NCI-H146 treated with DMSO at 0.1 percent for 48 hours (cell line): ENCODE results near the gene GAL3ST1.
"Not testable (repeated sequence)": the region's sequence is repeated elsewhere in the genome, so short reads cannot be mapped to it uniquely, and the experiment has no call there.

ENCODE experiments used
- DNase-seq: peaks from one replicate; lab custom pipeline; 2025; ENCODE audit not compliant: unreplicated experiment; lab: John Stamatoyannopoulos, UW

GAL3ST1 gene

DNA sequence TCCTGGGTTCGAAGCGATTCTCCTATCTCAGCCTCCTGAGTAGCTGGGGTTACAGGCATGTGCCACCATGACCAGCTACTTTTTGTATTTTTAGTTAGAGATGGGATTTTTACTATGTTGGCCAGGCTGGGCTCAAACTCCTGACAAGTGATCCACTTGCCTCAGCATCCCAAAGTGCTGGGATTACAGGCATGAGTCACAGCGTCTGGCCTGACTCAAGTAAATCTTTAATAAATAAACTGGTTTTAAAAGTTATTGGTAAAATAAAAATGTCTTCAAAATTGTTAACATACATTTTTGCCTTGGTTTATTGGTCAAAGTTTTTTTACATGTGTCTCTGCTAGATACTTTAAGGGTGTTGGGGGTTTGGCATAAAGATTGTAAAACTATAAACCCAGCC, 24.5 kb upstream of the GAL3ST1 start:
- no peak for DNase-seq

DNA sequence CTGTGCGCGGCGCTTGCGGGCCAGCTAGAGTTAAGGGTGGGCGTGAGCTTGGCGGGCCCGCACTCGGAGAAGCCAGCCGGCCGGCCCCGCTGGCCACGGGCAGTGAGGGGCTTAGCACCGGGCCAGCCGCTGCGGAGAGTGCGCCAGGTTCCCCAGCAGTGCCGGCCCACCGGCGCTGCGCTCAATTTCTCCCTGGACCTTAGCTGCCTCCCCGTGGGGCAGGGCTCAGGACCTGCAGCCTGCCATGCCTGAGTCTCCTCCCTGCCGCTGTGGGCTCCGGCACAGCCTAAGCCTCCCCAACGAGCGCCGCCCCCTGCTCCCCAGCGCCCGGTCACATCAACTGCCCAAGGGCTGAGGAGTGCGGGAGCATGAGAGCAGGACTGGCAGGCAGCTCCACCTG, 22.4 kb upstream of the GAL3ST1 start:
- DNase-seq: no peak

GRCh38 chr22:30596199-30596598, 21.7 kb upstream of the GAL3ST1 start:
- no peak for DNase-seq

GRCh38 chr22:30592360-30592713, 17.9 kb upstream of the GAL3ST1 start:
- not testable (repeated sequence) for DNase-seq

DNA sequence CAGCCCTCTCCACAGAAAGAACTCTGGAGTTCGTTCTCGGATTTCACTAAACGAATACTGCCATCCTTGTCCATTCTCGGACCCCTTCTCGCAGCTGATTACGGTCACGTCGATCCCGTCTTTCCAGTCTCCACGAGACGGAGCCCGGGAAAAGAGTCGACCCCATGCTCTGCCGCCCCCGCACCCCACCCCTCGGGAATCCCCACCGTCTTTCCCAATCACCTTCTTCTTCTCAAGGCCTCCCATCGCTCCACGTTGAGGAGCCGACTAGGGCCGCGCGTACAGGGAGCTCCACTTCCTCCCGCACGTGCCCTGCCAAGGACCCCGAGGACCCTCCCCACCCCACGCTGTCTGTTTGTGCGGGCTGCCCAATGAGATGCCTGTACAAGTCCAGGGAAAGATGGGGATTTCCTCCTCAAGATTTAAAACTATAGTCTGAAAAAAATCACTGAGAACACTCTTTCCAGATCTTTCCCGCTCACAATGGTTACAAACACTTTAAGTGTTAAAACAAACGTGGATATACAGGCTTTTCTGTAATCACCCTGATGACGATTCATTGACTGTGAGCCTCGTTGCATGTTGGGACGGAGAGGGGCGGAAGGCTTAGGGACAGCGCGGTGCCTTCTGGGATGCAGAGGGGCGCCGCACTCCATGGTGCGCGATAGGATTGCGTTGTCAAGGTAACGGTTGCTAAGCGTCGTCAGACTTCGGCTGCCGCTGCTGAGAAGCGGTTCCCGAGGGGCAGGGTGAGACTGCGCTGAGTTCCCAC, 17.3 kb upstream of the GAL3ST1 start, which contains the start of gene PES1:
Gene PES1 (minus strand): TSS at position 323 of the 772 bp plus-strand sequence. CDS start 77 bp downstream, at position 246.
- peak; percentile 91 for DNase-seq

- no peak for DNase-seq
Measured at GRCh38 chr22:30591191-30591587, 16.7 kb upstream of the GAL3ST1 start.

GRCh38 chr22:30586414-30586813, 11.9 kb upstream of the GAL3ST1 start:
- no peak for DNase-seq

GRCh38 chr22:30584441-30584840, 10.0 kb upstream of the GAL3ST1 start:
- DNase-seq: no peak

GRCh38 chr22:30582788-30583545, 8.5 kb upstream of the GAL3ST1 start:
- DNase-seq: no peak

- no peak for DNase-seq
Measured at GRCh38 chr22:30582051-30582450, 7.6 kb upstream of the GAL3ST1 start.

DNA sequence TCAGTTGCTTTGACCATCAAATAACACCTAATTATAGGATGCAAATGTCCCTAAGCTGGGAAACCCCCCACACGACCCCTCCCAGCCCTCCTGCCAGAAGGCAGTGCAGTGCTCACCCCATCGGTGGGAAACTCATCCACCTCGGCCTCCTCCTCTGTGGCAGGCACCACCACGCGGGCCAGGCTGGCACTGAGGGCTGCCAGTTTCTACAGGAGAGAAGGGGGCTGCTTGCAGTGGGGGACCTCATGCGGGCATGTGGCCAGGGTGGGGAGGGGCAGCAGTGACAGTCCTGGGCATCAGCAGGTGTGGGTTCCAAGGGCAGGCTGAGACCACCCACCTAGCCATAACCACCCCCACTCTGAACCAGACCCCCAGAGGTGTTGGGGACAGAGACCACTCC, 6.4 kb upstream of the GAL3ST1 start:
- DNase-seq: no peak

- no peak for DNase-seq
Measured at GRCh38 chr22:30578481-30578880, 4.0 kb upstream of the GAL3ST1 start.

GRCh38 chr22:30575859-30576258, 1.4 kb upstream of the GAL3ST1 start:
- DNase-seq: no peak

- no peak for DNase-seq
Measured at GRCh38 chr22:30574997-30575671, 669 bp upstream of the GAL3ST1 start.

GRCh38 chr22:30573594-30574094, 821 bp downstream of the GAL3ST1 start:
- DNase-seq: no peak

- no peak for DNase-seq
Measured at GRCh38 chr22:30572840-30573593, 1.4 kb downstream of the GAL3ST1 start.

DNA sequence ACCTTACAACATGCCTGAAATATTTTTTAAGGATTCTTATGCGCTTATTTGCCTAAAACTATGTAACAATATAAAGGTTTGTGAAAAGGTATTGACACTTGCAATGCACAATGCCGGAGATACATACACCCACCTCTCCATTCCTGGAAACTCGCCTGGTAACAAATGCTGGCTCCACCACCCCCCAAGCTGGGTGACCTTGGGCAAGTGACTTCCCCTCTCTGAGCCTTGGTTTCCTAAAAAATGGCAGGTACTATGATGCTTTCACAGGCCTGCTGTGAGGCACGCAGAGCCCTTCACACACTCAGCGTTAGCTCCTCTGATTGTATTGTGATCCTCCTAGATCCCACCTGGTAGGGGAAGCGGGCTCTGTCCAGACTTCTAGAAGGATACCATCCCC, 2.3 kb downstream of the GAL3ST1 start:
- no peak for DNase-seq

GRCh38 chr22:30569674-30570202, 4.7 kb downstream of the GAL3ST1 start:
- no peak for DNase-seq

DNA sequence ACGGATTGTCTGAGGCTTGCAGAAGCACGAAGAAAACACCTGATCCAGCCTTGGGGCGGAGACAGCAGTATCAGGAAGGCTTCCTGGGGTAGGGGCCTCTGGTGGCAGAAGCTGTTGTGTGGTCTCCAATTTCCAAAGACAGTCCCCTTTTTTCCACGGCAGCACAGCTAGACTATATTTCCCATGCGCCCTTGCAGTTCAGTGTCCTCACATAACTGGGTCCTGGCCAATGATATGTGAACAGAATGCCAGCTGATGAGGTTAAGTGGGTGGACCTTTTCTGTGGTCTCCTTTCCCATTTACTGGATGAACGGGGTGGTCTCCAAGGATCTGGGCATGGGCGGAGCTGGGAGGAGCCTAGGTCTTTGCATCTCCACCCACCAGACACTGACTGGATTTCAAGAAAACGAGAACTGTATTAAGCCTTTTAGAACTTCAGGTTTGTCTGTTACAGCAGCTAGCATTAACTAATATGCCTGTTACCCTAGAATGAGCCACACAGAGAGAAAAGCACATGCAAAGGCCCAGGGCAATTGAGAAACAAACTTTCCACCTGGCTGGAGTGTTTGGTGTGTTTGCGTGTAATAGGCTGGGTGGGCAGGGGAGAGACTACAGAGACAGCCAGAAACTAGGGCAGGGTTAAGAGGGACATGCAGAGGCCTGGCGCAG, 6.2 kb downstream of the GAL3ST1 start:
- DNase-seq: no peak

DNA sequence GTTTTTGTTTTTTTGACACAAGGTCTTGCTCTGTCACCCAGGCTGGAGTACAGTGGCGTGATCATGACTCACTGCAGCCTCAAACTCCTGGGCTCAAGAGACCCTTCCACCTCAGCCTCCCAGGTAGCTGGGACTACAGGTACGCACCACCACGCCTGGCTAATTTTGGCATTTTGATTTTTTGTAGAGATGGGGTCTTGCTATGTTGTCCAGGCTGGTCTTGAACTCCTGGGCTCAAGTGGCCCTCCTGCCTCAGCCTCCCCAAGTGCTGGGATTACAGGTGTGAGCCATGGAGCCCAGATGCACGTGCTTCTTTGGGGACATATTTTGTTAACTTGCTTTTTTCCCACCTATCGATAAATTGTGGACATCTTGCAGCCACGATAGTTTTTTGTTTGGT, 7.2 kb downstream of the GAL3ST1 start:
- not testable (repeated sequence) for DNase-seq
